ENCODE measurements around the gene ADCY10.

GRCh38 chr1:167790117-167790516 lies 123.8 kb downstream of the ADCY10 start:
- TF ChIP-seq POLR2A (IDR thresholded peaks at IDR 0.05) (no peak), CTCF (IDR thresholded peaks at IDR 0.05 in 4 of 5, conservative IDR thresholded peaks at IDR 0.05 in 1 of 5) (no peak)

Data from gastrocnemius medialis (tissue), 4 donors.